Cardiac septum (tissue), 1 donor: Measurements from ENCODE around the gene STX4. TPM values are rescaled to one million over a fixed set of nuclear protein-coding genes. Genes with fewer than 3 reads are reported as not detected.

Experiments
- DNase-seq: peaks from one replicate; pipeline ENCODE4 v3.0.0-alpha.2; 2020; ENCODE audit warnings: low spot score
- intact Hi-C: fragments of 100-400 bp; cut with DNase I; formaldehyde crosslinking; loops from one replicate; pipeline ENCODE4 v1.14.0; 2022
- long read RNA-seq: library from polyadenylated mRNA; unstranded; transcript quantifications from one replicate; pipeline ENCODE4 v2.0.0, GENCODE V29; 2021
- total RNA-seq: library from RNA; stranded (reverse); fragmentation: NEBNext Ultra II Directional; extraction: Animal tissue kit (Norgen Biotek cat#: 25700); gene quantifications from one replicate; pipeline ENCODE4 v1.2.1, GENCODE V29; 2021
- donor health status: DM: no; HTN: no; CAD: no.

STX4 gene, protein sequence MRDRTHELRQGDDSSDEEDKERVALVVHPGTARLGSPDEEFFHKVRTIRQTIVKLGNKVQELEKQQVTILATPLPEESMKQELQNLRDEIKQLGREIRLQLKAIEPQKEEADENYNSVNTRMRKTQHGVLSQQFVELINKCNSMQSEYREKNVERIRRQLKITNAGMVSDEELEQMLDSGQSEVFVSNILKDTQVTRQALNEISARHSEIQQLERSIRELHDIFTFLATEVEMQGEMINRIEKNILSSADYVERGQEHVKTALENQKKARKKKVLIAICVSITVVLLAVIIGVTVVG
- total RNA-seq, result 41.1 TPM
- long read RNA-seq, transcript STX4-201 (11 exons, 1,481 nt), result major isoform, 32 of 49 reads
- long read RNA-seq, partial matches to known transcripts, result 3 of 49 reads
- long read RNA-seq, other reads (novel, unspliced or antisense), result 11 of 49 reads

DNA sequence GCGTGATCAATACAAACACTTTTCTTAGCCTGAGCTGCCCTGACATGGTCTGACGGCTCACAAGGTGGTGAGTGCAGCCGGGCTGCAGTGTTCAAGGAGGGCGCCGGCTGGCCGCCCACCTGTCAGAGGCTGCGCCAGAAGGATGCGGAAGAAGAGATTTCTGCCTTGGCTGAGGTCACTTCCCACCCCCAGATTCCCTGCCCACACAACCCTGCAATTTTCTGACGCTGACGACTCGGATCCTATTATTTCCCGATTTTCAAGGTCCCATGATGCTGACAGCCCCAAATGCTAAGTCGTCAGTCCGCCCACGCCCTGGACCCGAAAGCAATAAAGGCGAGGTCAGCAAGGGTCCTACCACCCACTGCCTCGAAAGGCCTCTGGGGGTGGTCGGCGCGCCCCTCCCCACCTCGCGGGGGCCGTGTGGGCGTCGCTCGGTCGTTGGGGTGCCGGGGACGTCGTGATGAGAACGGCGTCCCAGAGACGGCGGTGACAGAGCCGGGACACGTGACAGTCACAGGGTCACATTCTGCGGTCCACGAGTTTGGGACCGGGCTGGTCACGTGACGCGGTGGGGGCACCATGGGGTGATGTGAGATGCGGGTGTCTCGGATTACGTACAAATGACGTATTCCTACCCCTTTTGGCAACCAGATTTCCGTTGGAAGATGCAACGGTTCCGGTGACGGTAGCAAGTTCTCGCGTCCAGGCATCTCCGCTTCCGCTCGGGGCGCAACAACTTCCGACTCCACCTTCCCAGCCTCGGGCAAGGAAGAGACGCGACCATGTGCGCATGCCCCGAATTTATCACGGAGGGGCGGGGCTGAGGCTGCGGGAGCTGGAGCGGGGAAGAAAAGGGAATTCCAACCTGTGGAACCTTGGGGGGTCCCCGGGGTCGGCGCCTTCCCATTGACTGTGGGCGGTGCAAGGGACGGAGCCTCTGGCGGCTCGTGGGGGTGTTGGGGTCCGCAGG is at the start of gene STX4:
Gene STX4 (plus strand): TSS at position 823 of the 973 bp plus-strand sequence. CDS start 248 bp downstream, outside the sequence.
- DNase-seq, result peak; percentile 100
- intact Hi-C loops, result loop anchor here (5.0 kb wide), 1 partner anchor 39 kb away; the partner anchor contains the start of genes ZNF646 and ZNF668

DNA sequence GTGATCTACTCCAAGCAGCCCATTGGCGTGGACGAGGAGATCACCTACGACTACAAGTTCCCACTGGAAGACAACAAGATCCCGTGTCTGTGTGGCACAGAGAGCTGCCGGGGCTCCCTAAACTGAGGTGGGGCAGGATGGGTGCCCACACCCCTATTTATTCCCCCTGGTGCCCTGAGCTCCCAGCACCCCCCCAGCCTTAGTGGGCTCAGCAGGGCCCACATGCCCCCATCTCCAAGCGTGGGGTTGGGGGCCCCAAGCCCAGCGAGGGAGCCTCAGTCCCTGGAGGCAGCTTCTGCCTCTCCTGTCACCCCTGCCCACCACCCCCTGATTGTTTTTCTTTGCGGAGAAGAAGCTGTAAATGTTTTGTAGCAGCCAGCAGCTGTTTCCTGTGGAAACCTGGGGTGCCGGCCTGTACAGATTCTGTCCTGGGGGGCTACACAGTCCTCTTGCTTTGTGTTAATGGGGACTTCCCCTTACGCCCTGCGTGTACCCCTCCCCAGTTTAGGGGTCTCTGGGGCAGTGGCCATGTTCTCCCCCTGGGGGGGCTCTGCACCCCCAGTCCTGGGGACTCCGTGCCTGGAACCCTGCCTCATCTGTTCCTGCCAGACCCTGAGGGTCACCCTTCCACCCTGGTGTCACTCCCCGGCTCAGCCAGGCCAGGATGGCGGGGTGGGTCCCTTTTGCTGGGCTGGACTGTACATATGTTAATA is 49.3 kb upstream of the STX4 start:
- intact Hi-C loops, result loop anchor here (2.0 to 5.0 kb wide), 2 partner anchors 459 to 473 kb away; partner anchors contain the start of genes ARMC5 and ZNF843
- DNase-seq, result no peak

DNA sequence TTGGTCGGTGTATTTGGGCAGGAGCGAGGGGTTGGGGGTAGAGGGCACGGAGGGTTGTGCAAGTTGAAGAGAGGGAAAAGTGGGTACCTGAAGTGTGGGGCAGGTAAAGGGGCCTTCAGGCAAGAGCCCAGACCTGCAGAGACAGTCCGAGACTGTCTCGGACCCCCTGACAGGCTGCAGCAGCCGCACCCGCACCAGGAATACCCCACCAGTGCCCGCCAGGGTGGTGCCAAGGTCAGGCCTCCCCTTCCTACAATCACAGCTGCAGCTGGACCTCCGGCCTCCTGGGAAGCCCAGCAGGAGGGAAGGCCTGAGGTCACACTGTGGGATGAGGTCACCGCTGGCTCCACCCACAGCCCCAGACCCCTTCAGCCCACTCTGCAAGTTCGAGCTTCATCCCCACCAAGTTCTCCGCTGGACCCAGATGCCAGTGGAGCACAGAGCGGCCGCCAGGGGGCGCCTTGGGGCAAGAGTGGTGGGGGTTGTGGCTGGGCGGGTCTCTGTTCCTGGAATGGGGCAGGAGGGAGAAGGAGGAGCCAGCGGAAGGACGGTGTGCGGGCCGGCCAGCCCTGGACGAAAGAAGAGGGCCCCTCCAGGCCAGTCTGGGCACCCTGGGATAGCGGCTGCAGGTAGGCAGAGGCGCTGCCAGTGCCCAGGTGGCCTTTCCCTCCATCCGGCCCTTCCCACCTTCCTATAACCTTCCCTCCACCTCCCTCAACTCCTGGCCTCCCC is 48.5 kb upstream of the STX4 start, which contains the start of gene HSD3B7:
Gene HSD3B7 (plus strand): TSS at position 539 of the 732 bp plus-strand sequence. CDS start 452 bp downstream, outside the sequence.
- peak; percentile 95 for DNase-seq
- intact Hi-C loops, result loop anchor here (1.0 to 5.0 kb wide), 5 partner anchors 92 to 882 kb away; partner anchors contain the start of genes ARMC5 and ZNF843

DNA sequence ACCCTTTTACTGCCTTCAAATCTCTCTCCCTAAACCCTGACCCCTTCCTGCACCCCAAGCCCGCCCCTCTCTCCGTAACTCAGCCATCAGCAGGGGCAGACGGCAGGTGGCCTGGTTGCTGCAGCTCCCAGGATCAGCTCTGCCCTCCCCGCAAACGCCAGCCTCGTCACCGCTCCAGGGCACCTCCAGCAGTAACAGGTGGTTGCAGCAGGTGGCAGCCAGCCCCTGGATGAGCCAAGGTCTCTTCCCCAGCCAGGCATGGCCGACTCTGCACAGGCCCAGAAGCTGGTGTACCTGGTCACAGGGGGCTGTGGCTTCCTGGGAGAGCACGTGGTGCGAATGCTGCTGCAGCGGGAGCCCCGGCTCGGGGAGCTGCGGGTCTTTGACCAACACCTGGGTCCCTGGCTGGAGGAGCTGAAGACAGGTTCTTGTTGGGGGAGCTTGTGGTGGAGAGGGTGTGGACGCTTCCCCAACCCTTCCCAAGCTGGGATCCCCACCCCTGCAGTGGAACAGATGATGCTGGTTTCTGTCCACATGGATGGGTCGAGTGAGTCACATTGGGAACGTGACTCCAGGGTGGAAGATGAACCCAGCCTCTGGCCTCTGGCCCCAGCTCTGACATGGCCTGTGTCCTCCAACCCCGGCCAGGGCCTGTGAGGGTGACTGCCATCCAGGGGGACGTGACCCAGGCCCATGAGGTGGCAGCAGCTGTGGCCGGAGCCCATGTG is 47.8 kb upstream of the STX4 start:
- DNase-seq, result no peak
- intact Hi-C loops, result loop anchor here (1.0 to 5.0 kb wide), 4 partner anchors 92 to 882 kb away; partner anchors contain the start of gene ZNF843

DNA sequence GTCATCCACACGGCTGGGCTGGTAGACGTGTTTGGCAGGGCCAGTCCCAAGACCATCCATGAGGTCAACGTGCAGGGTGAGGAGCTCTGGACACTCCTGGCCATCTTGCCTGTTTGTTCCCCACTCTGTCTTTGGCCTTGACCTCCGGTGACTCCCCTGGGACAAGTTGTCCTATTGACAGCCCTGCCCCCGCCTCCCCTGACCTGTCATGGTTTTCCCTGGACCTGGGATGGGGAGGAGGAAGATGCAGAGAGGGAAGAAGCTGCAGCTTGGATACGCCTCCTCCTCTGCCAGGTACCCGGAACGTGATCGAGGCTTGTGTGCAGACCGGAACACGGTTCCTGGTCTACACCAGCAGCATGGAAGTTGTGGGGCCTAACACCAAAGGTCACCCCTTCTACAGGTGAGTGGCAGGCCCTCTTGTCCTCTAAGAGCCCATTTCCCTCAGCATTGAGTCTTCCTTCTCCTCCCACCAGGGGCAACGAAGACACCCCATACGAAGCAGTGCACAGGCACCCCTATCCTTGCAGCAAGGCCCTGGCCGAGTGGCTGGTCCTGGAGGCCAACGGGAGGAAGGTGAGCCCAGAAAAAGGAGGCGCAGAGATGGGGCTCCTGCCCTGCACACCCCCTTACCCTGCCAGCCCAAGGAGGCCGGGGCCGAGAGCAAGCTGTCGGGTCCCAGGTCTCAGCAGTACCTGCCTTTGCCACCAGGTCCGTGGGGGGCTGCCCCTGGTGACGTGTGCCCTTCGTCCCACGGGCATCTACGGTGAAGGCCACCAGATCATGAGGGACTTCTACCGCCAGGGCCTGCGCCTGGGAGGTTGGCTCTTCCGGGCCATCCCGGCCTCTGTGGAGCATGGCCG is 47.0 kb upstream of the STX4 start:
- intact Hi-C loops, result loop anchor here (5.0 kb wide), 2 partner anchors 91 to 881 kb away; no protein-coding TSS in a partner anchor
- no peak for DNase-seq

DNA sequence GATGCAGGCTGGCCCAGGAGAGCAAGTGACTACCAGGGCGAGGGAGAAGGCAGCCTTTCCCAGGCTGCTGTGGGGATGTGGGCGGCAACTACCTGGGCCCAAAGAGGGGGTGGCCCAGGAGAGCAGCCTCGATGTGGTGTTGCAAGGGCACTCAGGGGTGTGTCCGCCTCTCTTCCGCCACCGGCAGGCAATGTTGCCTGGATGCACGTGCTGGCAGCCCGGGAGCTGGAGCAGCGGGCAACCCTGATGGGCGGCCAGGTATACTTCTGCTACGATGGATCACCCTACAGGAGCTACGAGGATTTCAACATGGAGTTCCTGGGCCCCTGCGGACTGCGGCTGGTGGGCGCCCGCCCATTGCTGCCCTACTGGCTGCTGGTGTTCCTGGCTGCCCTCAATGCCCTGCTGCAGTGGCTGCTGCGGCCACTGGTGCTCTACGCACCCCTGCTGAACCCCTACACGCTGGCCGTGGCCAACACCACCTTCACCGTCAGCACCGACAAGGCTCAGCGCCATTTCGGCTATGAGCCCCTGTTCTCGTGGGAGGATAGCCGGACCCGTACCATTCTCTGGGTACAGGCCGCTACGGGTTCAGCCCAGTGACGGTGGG is 45.7 kb upstream of the STX4 start:
- DNase-seq, result no peak
- intact Hi-C loops, result loop anchor here (5.0 kb wide), 2 partner anchors 90 to 880 kb away; no protein-coding TSS in a partner anchor

DNA sequence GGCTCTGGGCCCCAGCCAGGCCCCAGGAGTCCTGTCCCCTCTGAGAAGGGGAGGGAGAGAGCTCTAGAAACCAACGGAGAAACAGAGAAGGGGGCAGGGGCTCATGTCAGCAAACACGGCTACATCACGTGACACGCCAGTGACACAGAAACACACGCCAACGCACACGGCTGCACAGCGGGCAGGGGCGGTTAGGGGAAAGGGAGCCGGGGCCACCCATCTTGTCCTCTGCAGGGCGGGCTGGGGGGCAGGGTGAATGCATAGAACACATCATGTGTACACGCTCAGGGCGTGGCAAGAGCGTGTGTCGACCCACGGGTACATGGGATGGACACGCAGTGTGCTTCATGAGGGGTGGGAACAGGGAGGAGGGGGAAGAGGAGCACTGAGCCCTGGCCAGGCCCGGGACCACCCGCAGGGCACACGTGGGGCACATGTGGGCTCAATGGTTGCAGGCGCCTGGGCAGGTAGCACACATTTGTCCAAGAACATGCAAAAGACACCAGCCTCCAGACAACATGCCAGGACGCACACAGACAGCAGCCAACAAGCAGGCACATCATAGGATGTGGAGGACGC is 43.8 kb upstream of the STX4 start:
- DNase-seq, result no peak
- intact Hi-C loops, result loop anchor here (5.0 kb wide), 2 partner anchors 88 to 878 kb away; no protein-coding TSS in a partner anchor

DNA sequence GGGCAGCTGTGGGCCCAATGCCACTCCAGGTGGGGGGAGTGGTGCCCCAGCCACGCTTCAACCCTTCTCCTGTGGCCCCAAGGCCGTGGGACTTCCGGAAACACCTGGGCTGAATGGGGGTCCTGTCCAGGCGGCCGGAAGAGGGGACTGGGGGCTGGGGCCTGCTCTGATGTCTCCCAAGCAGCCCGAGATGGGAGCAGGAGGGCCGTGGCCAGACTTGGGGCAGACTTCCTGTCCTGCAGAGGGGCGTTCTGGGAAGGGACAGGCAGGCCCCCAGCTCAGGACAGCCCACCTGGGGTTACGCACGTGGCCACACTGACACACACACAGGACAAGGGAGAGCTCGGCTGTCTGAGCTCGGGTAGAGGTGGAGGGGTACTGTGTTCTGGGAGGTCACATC is 43.3 kb upstream of the STX4 start:
- intact Hi-C loops, result no loop called here

DNA sequence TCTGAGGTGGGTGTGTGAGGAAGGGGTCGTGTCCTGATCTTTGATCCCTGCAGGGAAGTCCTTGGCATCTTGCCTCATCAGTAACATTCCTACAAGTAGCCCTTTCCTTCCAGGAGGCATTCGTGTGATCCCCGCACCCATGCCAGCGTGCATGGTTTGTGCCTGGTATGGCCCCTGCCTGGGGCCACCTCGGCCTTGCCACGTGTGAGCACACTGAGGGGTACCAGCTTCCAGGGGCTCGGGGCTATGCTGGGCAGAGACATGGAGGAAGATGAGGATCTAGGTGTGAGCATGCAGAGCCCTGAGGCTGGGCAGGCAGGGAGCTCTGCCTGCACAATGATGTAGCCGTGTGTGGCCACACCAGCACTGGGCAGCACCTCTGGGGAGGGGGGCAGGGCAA is 42.3 kb upstream of the STX4 start:
- no peak for DNase-seq
- intact Hi-C loops, result no loop called here

More for the DNA sequence above, 43.3 kb upstream of the STX4 start:
- DNase-seq, result no peak

DNA sequence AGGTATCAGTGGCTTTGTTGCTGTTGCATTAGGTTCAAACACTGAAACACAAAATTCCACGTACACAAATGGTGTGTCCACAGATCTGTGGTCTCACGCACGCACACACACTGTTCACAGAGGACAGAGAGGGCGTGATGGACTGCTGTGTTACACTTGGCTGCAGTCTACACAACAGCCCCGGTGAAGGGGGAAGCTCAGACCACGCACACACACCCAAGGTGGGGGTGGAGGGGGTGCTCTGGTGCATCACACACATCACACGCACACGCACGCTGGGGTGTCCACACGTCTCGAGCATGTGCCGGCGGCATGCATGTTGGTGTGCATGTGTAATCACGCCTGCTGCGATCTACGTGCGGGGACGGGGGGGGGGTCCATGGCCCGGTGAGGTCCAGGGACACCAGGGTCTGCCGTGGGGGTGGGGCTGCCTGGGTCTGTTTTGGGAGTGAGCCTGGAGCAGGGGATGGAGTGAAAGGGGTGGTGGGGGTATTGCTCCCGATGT is 41.0 kb upstream of the STX4 start:
- intact Hi-C loops, result no loop called here
- no peak for DNase-seq

DNA sequence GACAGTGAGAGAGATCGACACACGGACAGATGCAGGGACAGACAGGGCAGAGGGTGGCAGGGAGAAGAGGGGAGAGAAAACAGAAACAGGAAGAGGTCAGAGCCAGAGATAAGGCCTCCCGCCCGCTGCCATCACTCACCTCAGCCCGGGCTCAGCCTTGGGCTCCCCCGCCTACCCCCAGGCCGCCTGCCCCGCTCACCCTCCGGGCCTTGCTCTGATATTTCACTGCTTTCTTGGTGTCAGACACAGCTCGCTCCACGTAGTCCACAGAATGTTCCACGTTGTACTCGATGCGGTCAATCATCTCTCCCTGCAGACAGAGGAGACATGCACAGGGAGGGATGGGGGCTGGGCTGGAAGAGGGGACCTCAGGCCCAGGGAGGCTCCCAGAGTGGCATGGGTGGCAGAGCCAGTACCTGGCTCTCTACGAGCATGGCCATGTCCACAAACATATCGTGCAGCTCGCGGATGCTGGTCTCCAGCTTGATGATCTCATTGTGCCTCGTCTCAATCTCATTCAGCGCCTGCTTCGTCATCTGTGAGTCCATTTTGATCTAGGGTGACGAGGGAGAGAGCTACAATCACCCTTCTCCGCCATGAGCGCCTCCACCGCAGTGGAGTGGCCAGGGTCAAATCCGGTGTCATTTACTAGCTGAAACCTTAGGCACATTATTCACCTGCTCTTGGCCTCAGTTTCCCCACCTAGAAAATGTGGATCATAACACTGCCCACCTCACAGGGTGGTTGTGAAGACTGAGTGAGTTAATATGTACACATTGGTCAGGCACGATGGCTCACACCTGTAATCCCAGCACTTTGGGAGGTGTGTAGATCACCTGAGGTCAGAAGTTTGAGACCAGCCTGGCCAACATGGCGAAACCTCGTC is 40.2 kb upstream of the STX4 start:
- intact Hi-C loops, result no loop called here

DNA sequence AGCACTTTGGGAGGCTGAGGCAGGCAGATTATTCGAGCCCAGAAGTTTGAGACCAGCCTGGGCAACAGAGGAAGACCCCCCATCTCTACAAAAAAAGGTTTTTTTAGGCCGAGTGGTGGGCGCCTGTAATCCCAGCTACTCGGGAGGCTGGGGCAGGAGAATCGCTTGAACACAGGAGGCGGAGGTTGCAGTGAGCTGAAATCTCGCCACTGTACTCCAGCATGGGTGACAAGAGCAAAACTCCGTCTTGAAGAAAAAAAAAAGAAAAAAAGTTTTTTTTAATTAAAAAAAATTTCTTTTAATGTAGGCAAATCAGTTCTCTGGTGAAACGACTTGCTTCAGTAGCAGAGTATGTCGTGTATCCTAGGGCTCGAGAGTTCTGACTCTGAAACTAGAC is 37.4 kb upstream of the STX4 start:
- intact Hi-C loops, result no loop called here
- DNase-seq, result no peak

More for the DNA sequence above, 40.2 kb upstream of the STX4 start:
- no peak for DNase-seq

DNA sequence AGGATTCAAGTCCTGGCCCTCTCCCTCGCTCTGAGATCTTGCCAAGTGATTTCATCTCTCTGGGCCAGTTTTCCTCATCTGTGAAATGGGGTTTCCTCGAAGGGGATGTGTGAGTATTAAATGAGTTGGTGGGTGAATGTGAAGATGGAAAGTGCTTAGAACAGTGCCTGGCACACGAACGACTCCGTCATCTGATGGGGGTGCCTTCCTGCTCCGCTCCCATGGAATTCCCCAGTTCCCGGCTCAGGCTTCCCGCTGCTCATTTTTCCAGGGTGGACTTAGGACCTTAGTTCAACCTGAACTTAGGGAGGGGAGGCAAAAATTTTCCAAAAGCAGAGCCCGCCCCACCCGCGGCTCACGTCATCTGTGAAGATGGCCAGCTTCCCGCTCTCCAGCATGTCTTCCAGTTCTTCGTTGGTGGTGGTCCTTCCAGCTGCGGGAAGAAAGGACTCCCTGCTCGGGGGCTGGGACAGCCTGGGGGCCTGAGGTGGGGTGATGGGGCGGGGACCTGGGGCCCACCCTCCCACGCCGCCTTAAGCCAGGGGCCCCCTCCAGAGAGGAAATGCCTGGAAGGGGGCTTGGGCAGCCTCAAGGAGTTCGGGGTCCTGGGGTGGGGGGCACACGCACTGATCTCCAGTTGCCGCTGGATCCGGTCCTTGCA is 36.9 kb upstream of the STX4 start:
- no peak for DNase-seq
- intact Hi-C loops, result no loop called here

DNA sequence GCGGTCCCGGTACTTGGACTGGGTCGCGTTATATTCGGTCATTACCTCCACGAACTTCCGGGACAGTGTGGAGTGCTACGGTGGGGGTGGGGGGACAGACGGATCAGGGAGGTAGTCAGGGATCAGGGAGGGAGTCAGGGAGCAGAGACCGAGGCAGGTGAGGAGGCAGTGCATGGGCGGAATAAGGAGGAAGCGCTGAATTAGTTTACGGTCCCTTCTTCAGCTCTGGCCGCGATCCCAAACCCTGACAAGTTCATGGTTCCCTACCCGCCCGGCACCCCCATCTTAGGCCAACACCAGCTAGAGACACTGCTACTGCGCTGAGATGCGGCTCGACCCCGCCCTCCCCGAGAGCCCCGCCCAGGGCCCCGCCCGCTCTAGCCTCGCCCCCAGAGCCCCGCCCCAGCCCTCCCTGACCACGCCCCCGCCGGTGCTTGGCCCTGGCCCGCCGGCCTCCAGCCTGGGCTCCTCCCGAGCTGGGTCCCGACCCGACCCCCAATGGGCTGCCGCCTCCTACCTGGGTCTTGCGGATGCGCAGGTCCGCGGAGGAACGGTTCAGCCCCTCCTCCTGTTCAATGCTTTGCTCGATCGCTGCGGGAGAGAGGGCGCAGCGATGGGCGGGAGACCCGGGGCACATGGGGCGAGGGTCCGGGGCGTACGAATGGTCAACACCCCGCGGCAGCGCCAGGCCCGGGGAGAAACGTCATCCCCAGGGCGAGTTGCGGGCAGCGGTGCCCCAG is 36.2 kb upstream of the STX4 start:
- DNase-seq, result peak; percentile 95
- intact Hi-C loops, result no loop called here
